SK-N-SH (cell line): ENCODE data around the gene ARG2. TPM values are rescaled to one million over a fixed set of nuclear protein-coding genes. Genes with fewer than 3 reads are reported as not detected.

Source experiments
- CTCF ChIA-PET: fragments of 300-600, 350-600 bp; formaldehyde crosslinking; extraction: SDS; loops from one replicate; lab custom pipeline; 2021; lab: Yijun Ruan, JAX
- POLR2A ChIA-PET: fragments of 350-600 bp; sonication (Branson Sonifier 250); formaldehyde crosslinking; extraction: SDS; loops from one replicate; lab custom pipeline; 2020; ENCODE audit warnings: antibody characterized with exemption, inconsistent platforms; lab: Yijun Ruan, JAX
- DNase-seq: peaks from one replicate; pipeline ENCODE4 v3.0.0; 2012
- H2AFZ ChIP-seq: fragments of 200-600 bp; sonication (generic); 2 replicates; pipeline ENCODE4 v1.8.1; 2016; ENCODE audit warnings: antibody characterized with exemption, mild to moderate bottlenecking, low read depth
- H3F3A ChIP-seq: fragments of 200-600 bp; sonication (generic); replicated peaks from 2 replicates; pipeline ENCODE3; 2016; ENCODE audit warnings: antibody characterized with exemption, mild to moderate bottlenecking; ENCODE audit not compliant: insufficient read depth
- H3K27ac ChIP-seq, 2 experiments: fragments of 200-500 bp in 1 of 2; fragments of 200-600 bp in 1 of 2; sonication (Bioruptor generic) in 1 of 2; sonication (generic), shearing (Covaris generic) in 1 of 2; 2 replicates each; pipeline versions ENCODE4 v1.5.1 to v1.6.1; 2014 to 2016; ENCODE audit warnings: low read depth in 2 of 2, inconsistent platforms in 1 of 2, low read length in 1 of 2, mild to moderate bottlenecking in 1 of 2, mixed read lengths in 1 of 2
- H3K27me3 ChIP-seq: fragments of 200-600 bp; sonication (generic), shearing (Covaris generic); 2 replicates; pipeline ENCODE4 v1.6.1; 2016; ENCODE audit warnings: mixed run types; ENCODE audit not compliant: insufficient read depth
- H3K36me3 ChIP-seq, 2 experiments: fragments of 200-500 bp in 1 of 2; fragments of 200-600 bp in 1 of 2; sonication (Bioruptor generic) in 1 of 2; sonication (generic) in 1 of 2; replicated peaks in 1 of 2; 2 replicates each; pipeline versions ENCODE3 to v1.5.1; 2014 to 2016; ENCODE audit warnings: low read length in 1 of 2, mild to moderate bottlenecking in 1 of 2; ENCODE audit not compliant: insufficient read depth in 2 of 2, control insufficient read depth in 1 of 2
- H3K4me1 ChIP-seq, 2 experiments: fragments of 200-500 bp in 1 of 2; fragments of 200-600 bp in 1 of 2; sonication (Bioruptor generic) in 1 of 2; sonication (generic), shearing (Covaris generic) in 1 of 2; 2 replicates each; pipeline versions ENCODE4 v1.5.1 to v1.6.1; 2014 to 2016; ENCODE audit warnings: low read depth in 1 of 2, low read length in 1 of 2, mixed run types in 1 of 2; ENCODE audit not compliant: insufficient read depth in 2 of 2, control insufficient read depth in 1 of 2
- H3K4me2 ChIP-seq: fragments of 200-600 bp; sonication (generic), shearing (Covaris generic); 2 replicates; pipeline ENCODE4 v1.6.1; 2017; ENCODE audit warnings: mixed run types
- H3K4me3 ChIP-seq, 2 experiments: fragments of 200-500 bp in 1 of 2; fragments of 200-600 bp in 1 of 2; sonication (Bioruptor generic) in 1 of 2; sonication (generic), shearing (Covaris generic) in 1 of 2; 2 replicates each; pipeline versions ENCODE4 v1.5.1 to v1.8.1; 2014 to 2016; ENCODE audit warnings: low read depth in 2 of 2, inconsistent platforms in 1 of 2, low read length in 1 of 2, mild to moderate bottlenecking in 1 of 2, mixed read lengths in 1 of 2, moderate library complexity in 1 of 2
- H3K79me2 ChIP-seq: fragments of 200-600 bp; sonication (generic); 2 replicates; pipeline ENCODE4 v1.8.1; 2017; ENCODE audit warnings: mild to moderate bottlenecking; ENCODE audit not compliant: insufficient read depth
- H3K9ac ChIP-seq: fragments of 200-600 bp; sonication (generic); 2 replicates; pipeline ENCODE4 v1.6.1; 2017; ENCODE audit warnings: mixed run types
- H3K9me2 ChIP-seq: fragments of 200-600 bp; sonication (generic); 2 replicates; pipeline ENCODE4 v1.6.1; 2017; ENCODE audit warnings: mixed run types
- H3K9me3 ChIP-seq: fragments of 200-600 bp; sonication (generic); 2 replicates; pipeline ENCODE4 v1.6.1; 2017; ENCODE audit warnings: mixed run types, mild to moderate bottlenecking, moderate library complexity
- H4K20me1 ChIP-seq: fragments of 200-600 bp; sonication (generic); 2 replicates; pipeline ENCODE4 v1.6.1; 2017; ENCODE audit warnings: mild to moderate bottlenecking, mixed run types; ENCODE audit not compliant: insufficient read depth
- CTCF ChIP-seq: fragments of 200-600 bp; sonication (generic); IDR thresholded peaks from 2 replicates; pipeline ENCODE4 v1.6.1; 2017; ENCODE audit warnings: antibody characterized with exemption, mild to moderate bottlenecking, moderate library complexity
- GABPA ChIP-seq: IDR thresholded peaks from 2 replicates; pipeline ENCODE4 v1.4.0; 2012; ENCODE audit warnings: low read depth, mild to moderate bottlenecking
- GATA2 ChIP-seq: sonication (generic); formaldehyde crosslinking; IDR thresholded peaks from 2 replicates; pipeline ENCODE4 v1.5.0; 2020; ENCODE audit warnings: mild to moderate bottlenecking, missing genetic modification reagents
- JUND ChIP-seq: IDR thresholded peaks from 2 replicates; pipeline ENCODE4 v1.4.0; 2012
- POLR2AphosphoS5 ChIP-seq: IDR thresholded peaks from 2 replicates; pipeline ENCODE4 v1.6.1; 2012; ENCODE audit warnings: low read depth, low read length
- RAD21 ChIP-seq: IDR thresholded peaks from 2 replicates; pipeline ENCODE4 v1.6.1; 2012; ENCODE audit warnings: mild to moderate bottlenecking, low read length
- RCOR1 ChIP-seq: fragments of 150-350 bp; IDR thresholded peaks from 2 replicates; pipeline ENCODE4 v1.6.1; 2017; ENCODE audit warnings: antibody characterized with exemption, low read length
- SMC3 ChIP-seq: IDR thresholded peaks from 2 replicates; pipeline ENCODE4 v1.6.1; 2012; ENCODE audit warnings: low read depth, low read length, improper control_type of control experiment
- USF1 ChIP-seq: IDR thresholded peaks from 2 replicates; pipeline ENCODE4 v1.4.0; 2012; ENCODE audit warnings: low read depth, borderline replicate concordance
- WGBS: methylation state at CpG from one replicate; pipeline ENCODE4 v1.1.6; 2017; ENCODE audit warnings: low lambda C conversion rate; 5-methylcytosine and 5-hydroxymethylcytosine counted together
- polyA plus RNA-seq, 3 experiments: library from polyadenylated mRNA; depleted of rRNA; stranded (reverse); fragments of >200 nt; gene quantifications; 2 replicates each; pipeline ENCODE4 v1.2.3, GENCODE V29; 2012
- TF ChIP-seq, protein P1 (sequence below): IDR thresholded peaks from 2 replicates; pipeline ENCODE4 v1.4.0; 2012; ENCODE audit warnings: low read depth
- TF ChIP-seq, protein P2 (sequence below): IDR thresholded peaks from 2 replicates; pipeline ENCODE4 v1.6.1; 2012; ENCODE audit warnings: mild to moderate bottlenecking, low read depth, low read length, moderate library complexity

The ARG2 gene
- polyA plus RNA-seq, 1 of the 3 experiments (the other 2 are of a cell fraction) = 2.6 TPM

GRCh38 chr14:67582061-67582460 is 37.7 kb upstream of the ARG2 start:
- no peak overlapping the region for H2AFZ ChIP-seq
- TF ChIP-seq RCOR1 = no peak
- no peak for TF ChIP-seq USF1
- TF ChIP-seq, protein P1, sequence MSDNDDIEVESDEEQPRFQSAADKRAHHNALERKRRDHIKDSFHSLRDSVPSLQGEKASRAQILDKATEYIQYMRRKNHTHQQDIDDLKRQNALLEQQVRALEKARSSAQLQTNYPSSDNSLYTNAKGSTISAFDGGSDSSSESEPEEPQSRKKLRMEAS = no peak
- no peak for TF ChIP-seq GABPA
- TF ChIP-seq, protein P2, sequence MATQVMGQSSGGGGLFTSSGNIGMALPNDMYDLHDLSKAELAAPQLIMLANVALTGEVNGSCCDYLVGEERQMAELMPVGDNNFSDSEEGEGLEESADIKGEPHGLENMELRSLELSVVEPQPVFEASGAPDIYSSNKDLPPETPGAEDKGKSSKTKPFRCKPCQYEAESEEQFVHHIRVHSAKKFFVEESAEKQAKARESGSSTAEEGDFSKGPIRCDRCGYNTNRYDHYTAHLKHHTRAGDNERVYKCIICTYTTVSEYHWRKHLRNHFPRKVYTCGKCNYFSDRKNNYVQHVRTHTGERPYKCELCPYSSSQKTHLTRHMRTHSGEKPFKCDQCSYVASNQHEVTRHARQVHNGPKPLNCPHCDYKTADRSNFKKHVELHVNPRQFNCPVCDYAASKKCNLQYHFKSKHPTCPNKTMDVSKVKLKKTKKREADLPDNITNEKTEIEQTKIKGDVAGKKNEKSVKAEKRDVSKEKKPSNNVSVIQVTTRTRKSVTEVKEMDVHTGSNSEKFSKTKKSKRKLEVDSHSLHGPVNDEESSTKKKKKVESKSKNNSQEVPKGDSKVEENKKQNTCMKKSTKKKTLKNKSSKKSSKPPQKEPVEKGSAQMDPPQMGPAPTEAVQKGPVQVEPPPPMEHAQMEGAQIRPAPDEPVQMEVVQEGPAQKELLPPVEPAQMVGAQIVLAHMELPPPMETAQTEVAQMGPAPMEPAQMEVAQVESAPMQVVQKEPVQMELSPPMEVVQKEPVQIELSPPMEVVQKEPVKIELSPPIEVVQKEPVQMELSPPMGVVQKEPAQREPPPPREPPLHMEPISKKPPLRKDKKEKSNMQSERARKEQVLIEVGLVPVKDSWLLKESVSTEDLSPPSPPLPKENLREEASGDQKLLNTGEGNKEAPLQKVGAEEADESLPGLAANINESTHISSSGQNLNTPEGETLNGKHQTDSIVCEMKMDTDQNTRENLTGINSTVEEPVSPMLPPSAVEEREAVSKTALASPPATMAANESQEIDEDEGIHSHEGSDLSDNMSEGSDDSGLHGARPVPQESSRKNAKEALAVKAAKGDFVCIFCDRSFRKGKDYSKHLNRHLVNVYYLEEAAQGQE = no peak
- no peak for TF ChIP-seq POLR2AphosphoS5
- no peaks in the 10 kb centered on the region for H3F3A ChIP-seq
- no peaks in the 10 kb centered on the region for H3K36me3 ChIP-seq
- H3K9me2 ChIP-seq = no peaks in the 10 kb centered on the region
- POLR2A ChIA-PET = no interaction called here
- no peak overlapping the region for H3K4me2 ChIP-seq
- CTCF ChIA-PET = interaction anchor here (0.9 to 24.4 kb wide), 11 partner anchors 9 to 166 kb away, joined by 3 to 237 read pairs (median 12); partner anchors contain the start of genes PIGH and RDH12
- no peaks in the 10 kb centered on the region for H3K9me3 ChIP-seq
- H3K79me2 ChIP-seq = no peaks in the 10 kb centered on the region
- H3K27me3 ChIP-seq = no peaks in the 10 kb centered on the region
- no peak for DNase-seq
- no peak overlapping the region for H3K27ac ChIP-seq
- 81% methylated on average over 7 of the region's 7 CpGs for WGBS
- H3K9ac ChIP-seq = no peak overlapping the region
- no peaks in the 10 kb centered on the region for H3K4me1 ChIP-seq
- H4K20me1 ChIP-seq = no peaks in the 10 kb centered on the region
- no peak overlapping the region for H3K4me3 ChIP-seq

DNA sequence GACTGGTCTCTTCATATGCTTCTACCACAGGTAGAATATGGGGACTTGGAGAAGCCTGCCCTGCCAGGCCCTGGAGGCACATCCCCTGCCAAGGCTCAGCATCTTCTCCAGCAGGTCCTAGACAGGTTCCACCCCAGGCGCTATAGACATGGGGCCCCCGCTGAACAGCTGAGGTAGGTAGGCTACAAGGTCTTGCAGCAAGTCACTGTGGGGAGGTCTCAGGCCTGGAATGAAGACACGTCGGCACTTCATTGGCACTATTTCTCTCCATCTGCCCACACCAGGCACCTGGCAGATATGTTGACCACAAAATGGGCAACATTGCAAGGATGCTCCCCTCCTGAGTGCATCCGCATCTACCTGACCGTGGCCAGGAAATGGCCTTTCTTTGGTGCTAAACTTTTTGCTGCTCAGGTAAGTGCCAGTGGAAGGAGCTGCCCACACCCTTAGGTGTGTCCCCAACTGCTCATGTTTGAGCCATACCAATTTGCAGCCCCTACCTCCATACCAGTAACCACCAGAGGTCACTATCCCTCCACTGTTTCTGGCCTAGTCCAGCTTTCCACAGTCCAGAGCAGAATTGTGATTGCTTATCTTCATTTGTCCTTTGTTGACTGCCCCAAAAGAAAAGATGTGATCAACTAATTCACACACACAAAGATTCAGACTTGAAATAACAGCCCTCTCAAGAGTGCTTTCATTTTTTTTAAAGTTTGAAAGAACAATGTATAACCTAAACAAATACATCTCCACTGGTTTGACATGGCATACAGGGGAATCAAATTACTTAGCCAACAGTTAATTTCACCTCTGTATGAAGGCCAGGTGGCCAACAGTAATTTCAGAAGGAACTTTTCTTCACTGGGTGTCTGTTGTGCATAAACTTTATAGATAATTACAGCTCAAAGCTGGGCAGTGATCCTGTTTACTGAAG is 35.7 kb upstream of the ARG2 start:
- Histone ChIP-seq H3K4me2 (no peak overlapping the region), H3K4me1 (no peaks in the 10 kb centered on the region), H3K9me3 (no peaks in the 10 kb centered on the region), H2AFZ (no peak overlapping the region), H3F3A (no peaks in the 10 kb centered on the region), H3K9ac (no peak overlapping the region), H3K9me2 (no peaks in the 10 kb centered on the region), H3K4me3 (no peak overlapping the region; a peak in 1 of 4 replicates), H4K20me1 (no peaks in the 10 kb centered on the region), H3K36me3 (peaks cover 0 to 12% of the 10 kb centered on the region in 2 experiments), H3K79me2 (no peaks in the 10 kb centered on the region), H3K27ac (no peak overlapping the region), H3K27me3 (no peaks in the 10 kb centered on the region)
- ChIA-PET CTCF (interaction anchor here (0.6 to 24.4 kb wide), 35 partner anchors 9 to 174 kb away, joined by 3 to 237 read pairs (median 4); partner anchors contain the start of genes ARG2, PIGH, PLEKHH1 and RDH11), POLR2A (no interaction called here)
- DNase-seq = peak; percentile 80
- 73% methylated on average over 2 of the region's 6 CpGs for WGBS
- TF ChIP-seq GATA2 (CRISPR knock-in tag) (peak; percentile 65), RAD21 (peak; percentile 85), SMC3 (peak; percentile 89), JUND (no peak), CTCF (peak; percentile 74)
- TF ChIP-seq, protein P1 = no peak
